NB4 (cell line): ENCODE measurements around the gene MACROD2.

Source experiments
- DNase-seq: peaks from one replicate; pipeline ENCODE4 v3.0.0; 2010; ENCODE audit warnings: low read depth
- H3K4me3 ChIP-seq: one replicate; pipeline ENCODE4 v1.5.1; 2011; ENCODE audit warnings: mild to moderate bottlenecking, low read depth, low read length, moderate library complexity
- CTCF ChIP-seq: IDR thresholded peaks from one replicate; pipeline ENCODE4 v1.5.1; 2012; ENCODE audit warnings: low read depth, low read length
- MAX ChIP-seq: IDR thresholded peaks from 2 replicates; pipeline ENCODE4 v1.6.1; 2011; ENCODE audit warnings: low read depth, low read length
- MYC ChIP-seq: IDR thresholded peaks from 2 replicates; pipeline ENCODE4 v1.6.1; 2011; ENCODE audit warnings: low read depth, low read length
- POLR2A ChIP-seq: IDR thresholded peaks from 2 replicates; pipeline ENCODE4 v1.6.1; 2011; ENCODE audit warnings: mild to moderate bottlenecking; ENCODE audit not compliant: insufficient read length; ENCODE audit errors: extremely low read depth

The MACROD2 gene

GRCh38 chr20:14418376-14418775 lies 423.1 kb downstream of the MACROD2 start:
- TF ChIP-seq POLR2A, result no peak
- TF ChIP-seq MAX, result no peak
- TF ChIP-seq MYC, result no peak
- no peak for TF ChIP-seq CTCF
- no peak for DNase-seq
- no peak overlapping the region for H3K4me3 ChIP-seq

GRCh38 chr20:14422892-14423291 lies 427.6 kb downstream of the MACROD2 start:
- H3K4me3 ChIP-seq, result no peak overlapping the region
- no peak for DNase-seq
- no peak for TF ChIP-seq CTCF
- TF ChIP-seq MYC, result no peak
- TF ChIP-seq POLR2A, result no peak
- no peak for TF ChIP-seq MAX

- DNase-seq, result no peak
These were observed 436.3 kb downstream of the MACROD2 start for GRCh38 chr20:14431568-14431967.

GRCh38 chr20:14432085-14432484 lies 436.8 kb downstream of the MACROD2 start:
- TF ChIP-seq CTCF, result no peak
- TF ChIP-seq MYC, result no peak
- TF ChIP-seq MAX, result no peak
- TF ChIP-seq POLR2A, result no peak
- DNase-seq, result no peak
- no peak overlapping the region for H3K4me3 ChIP-seq

More at GRCh38 chr20:14431568-14431967, 436.3 kb downstream of the MACROD2 start:
- H3K4me3 ChIP-seq, result no peak overlapping the region
- no peak for TF ChIP-seq CTCF
- no peak for TF ChIP-seq POLR2A
- TF ChIP-seq MYC, result no peak
- TF ChIP-seq MAX, result no peak

GRCh38 chr20:14432597-14432996 lies 437.3 kb downstream of the MACROD2 start:
- H3K4me3 ChIP-seq, result no peak overlapping the region
- DNase-seq, result no peak
- TF ChIP-seq MAX (no peak), MYC (no peak), POLR2A (no peak), CTCF (no peak)

- TF ChIP-seq MAX (no peak), POLR2A (no peak), CTCF (no peak), MYC (no peak)
- H3K4me3 ChIP-seq, result no peak overlapping the region
- no peak for DNase-seq
These were observed 439.2 kb downstream of the MACROD2 start for GRCh38 chr20:14434384-14435136.
